ENCODE data around the gene ATP2A3.
A peak's percentile ranks its signal among the peaks of the same experiment; 100 is the strongest.

ATP2A3 gene

GRCh38 chr17:3925684-3926485 is 38.4 kb downstream of the ATP2A3 start:
- no peak for DNase-seq

- DNase-seq = no peak
Observed at GRCh38 chr17:3924512-3925350, 39.5 kb downstream of the ATP2A3 start.

GRCh38 chr17:3923466-3924190 is 40.6 kb downstream of the ATP2A3 start:
- no peak for DNase-seq

- no peak for DNase-seq
Observed at GRCh38 chr17:3922765-3923164, 41.5 kb downstream of the ATP2A3 start.

DNA sequence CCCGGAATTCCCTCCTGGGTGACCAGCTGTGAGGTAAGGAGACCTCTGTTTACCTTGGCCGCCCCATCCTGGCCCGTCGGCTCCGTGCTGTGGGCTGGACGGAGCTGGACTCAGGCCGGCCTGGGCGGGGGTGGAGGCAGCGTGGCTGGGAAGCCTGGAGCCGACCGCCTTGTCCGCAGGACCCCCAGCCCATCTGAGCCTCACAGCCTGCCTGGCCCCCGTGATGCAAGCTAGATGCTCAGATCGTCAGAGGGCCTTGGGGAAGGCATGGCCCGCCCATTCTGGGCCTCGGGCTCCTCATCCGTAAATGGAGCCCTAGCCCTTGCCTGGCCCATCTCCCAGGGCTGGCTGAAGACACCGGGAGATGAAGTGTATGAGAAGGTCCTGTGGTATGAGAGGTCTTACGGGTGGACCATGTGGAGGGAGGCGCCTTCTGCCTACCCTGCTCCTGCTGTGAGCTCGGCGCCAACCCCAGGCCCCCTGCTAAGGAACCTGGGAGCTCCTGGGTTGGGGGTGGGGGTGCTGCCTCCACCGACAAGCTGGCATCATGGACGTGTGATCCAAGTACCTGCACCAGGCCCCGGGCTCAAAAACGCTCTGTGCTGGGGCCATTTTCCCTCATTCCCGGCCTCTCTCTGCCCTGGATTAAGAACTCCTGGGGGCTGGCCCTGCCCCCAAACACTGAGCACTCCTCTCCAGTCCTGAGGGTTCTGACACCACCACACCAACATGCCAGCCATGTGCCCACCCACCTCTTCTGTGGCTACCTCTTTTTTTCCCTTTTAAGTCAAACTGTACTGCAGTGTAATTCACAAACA is 42.5 kb downstream of the ATP2A3 start:
- no peak for DNase-seq

DNA sequence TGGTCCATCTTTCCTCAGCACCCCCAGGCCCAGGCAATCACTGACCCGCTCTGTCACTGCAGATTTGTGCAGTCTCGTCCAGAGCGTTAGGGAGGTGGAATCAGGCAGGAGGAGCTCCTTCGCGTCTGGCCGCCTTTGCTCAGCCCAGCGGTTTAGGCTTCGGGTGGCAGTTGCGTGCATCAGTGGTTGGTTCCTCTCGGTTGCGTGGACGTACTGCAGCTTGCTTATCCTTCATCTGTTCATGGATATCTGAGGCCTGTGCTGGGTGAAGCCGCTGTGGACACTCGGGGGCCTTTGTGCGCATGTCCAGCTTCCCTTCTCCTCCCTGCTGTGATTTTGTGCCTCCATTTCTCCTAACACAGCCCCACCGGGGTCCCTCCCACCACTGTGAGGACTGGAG is 43.2 kb downstream of the ATP2A3 start:
- no peak for DNase-seq

DNA sequence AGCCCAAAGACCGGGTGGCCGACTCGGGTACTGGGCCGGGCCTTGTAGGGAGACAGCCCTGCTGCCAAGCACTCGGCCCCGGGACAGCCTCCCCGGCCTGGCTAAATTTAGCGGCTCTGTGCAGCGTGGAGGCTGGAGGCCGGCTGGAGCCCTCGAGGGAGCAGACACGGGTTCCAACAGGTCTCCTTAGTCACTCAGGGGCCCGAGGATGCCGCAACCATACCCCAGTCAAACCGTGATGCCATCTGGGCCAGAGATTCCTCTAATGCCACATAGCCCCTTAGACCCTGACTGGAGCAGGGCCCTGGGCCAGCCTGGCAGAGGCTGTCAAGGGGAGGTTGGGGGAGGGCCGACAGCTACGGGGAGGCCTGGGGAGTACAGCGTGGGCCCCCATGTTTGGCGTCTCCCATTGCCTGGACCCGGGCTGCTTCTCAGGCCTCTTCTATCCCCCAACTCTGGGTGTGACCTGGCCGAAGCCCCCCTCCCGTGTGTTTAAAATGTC is 45.1 kb downstream of the ATP2A3 start:
- no peak for DNase-seq

GRCh38 chr17:3918372-3919122 is 45.7 kb downstream of the ATP2A3 start:
- DNase-seq = no peak

DNA sequence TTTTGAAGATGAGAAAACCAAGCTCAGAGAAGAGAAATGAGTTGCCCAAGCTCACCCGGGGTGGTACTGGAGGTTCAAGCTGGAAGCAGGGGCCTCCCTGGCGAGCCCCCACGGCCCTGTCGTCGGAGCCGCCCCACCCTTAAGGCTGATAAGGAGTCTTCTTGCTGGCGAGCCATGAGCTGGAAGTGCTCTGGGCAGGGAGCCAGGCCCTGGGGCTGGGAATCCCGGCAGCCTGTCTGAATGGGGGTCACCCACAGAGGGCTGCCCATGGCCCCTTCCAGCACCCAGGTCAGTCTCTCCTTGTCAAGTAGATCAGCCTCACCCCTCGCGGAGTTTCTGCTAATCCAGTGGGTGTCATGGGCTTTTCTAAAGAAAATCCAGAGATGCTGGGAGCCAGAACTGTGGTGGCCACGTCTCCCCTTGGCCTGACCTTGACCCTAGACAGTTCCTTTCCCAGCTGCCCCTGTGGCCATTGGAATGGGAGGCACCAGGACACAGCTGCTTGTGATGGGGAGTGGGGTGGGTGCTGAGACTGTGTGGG is 46.8 kb downstream of the ATP2A3 start:
- peak; percentile 28 for DNase-seq

GRCh38 chr17:3916825-3917224 is 47.4 kb downstream of the ATP2A3 start:
- no peak for DNase-seq

- DNase-seq = no peak
Observed at GRCh38 chr17:3915995-3916696, 48.1 kb downstream of the ATP2A3 start, which contains the start of gene P2RX1. TSS of gene P2RX1 (minus strand) at chr17:3916465. CDS start at chr17:3916225, 240 bp downstream.

DNA sequence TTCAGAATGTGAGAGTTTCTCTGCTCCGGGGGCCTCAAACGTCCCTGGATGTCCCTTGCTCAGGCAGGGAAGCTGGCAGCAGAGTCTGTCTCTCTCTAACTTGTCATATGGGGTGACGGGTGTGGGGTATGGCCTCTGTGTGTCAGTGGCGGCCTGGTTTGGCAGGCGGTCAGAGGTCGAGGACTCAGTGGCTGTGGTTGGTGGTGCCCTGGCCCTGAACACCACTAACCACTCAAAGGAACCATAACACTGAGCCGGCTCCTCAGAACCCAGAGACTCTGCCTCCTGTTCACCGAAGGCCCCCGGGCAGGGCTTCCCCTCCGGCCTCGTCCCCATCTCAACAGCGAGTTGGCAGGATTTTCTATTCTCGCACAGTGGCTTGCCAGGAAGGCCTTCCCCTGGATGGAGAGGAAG is 48.6 kb downstream of the ATP2A3 start:
- no peak for DNase-seq

GRCh38 chr17:3914312-3914670 is 49.9 kb downstream of the ATP2A3 start:
- DNase-seq = no peak

DNA sequence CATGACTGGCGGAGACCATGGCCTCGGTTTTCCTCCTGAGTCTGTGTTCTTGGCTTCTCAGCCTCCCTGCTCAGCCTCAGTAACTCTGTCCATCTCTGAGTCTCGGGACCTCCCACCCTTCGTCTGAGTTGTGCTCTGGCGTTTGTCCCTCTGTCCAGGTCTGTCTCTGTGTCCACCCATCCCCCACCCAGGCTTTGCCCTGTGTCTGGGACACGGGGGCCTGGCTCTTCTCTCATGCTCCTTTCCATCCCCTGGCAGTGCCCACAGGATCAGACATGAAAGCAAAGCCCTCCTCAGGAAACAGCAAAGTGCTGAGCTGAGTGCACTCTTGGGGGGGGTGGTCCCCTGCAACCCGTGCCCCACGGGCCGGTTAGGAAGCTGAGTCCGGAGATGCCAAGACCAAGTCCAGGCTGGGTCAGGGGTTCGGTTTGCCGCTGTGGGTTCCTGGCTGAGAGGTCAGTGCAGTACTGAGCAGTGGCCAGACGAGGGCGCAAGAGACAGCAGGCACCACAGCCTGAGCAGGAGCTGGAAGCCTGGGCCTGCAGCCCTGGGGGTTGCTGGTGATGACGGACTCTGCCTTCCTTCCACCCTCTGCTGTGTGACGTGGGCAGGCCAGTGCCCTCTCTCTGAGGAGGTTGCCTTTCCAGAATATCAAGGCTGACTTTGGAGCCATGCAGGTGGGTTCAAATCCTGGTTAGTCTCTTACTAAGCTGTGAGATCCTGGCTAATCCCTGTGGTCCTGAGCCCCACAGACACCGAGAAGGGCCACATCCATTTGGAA is 50.5 kb downstream of the ATP2A3 start:
- peak; percentile 89 for DNase-seq

- no peak for DNase-seq
Observed at GRCh38 chr17:3912827-3913226, 51.4 kb downstream of the ATP2A3 start.

GRCh38 chr17:3911271-3912053 is 52.8 kb downstream of the ATP2A3 start:
- DNase-seq = peak; percentile 90

DNA sequence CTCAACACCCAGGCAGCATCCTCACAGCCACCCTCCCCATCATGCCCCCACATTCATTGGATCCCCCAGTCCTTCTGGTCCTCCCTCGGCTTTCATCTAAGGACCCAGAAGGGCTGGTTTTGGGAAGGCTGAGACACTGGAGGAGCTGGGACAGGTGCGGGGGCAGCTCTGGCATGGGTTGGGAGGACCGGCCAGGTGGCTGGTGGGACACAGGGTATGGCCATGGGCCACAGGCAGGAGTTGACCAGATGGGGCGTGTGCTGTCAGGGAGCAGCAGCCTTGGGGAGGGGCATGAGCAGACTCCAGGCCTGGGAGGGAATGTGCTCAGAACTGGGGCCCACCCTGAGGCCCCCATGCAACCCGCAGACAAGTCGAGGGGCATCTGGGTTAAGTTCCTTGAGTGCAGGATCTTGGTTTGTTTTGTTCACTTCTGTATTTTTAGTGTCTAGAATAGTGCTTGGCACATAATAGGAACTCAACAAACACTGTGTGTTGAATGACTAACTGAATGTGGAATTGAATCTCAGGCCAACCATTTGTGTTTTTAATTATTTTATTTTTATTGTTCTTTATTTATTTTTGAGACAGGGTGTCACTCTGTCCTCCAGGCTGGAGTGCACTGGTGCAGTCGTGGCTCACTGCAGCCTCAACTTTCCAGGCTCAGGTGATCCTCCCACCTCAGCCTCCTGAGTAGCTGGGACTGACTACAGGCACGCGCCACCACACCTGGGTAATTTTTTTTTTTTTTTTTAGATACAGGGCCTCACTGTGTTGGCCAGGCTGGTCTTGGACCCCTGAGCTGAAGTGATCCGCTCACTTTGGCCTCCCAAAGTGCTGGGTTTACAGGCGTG is 53.6 kb downstream of the ATP2A3 start:
- no peak for DNase-seq

DNA sequence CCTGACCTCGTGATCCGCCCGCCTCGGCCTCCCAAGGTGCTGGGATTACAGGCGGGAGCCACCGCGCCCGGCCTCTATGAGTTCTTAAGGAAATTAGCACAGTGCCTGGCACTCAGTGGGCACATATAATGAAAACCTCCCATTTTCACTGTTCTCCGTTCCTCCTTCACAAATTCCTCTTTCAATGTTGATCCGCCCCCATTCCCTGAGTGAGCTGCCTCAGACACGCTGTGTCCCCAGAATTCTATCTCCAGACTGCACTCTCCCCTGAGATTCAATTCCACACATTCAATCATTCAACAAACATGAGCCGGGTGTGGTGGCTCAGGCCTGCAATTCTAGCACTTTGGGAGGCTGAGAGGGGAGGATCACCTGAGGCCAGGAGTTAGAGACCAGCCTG is 55.0 kb downstream of the ATP2A3 start:
- no peak for DNase-seq
